HFFc6 (cell line): ENCODE results near the gene DAPK3. TPM values are rescaled to one million over a fixed set of nuclear protein-coding genes. Genes with fewer than 3 reads are reported as not detected.

Experiments used
- DNase-seq: peaks from one replicate; pipeline ENCODE4 v3.0.0-alpha.2; 2018
- H3K27ac Mint-ChIP-seq: 2 replicates; pipeline ENCODE4 v1.8.0; 2020; ENCODE audit warnings: mild to moderate bottlenecking, mixed read lengths
- H3K27me3 Mint-ChIP-seq: 2 replicates; pipeline ENCODE4 v1.8.0; 2021; ENCODE audit warnings: mild to moderate bottlenecking, moderate library complexity, mixed read lengths; ENCODE audit not compliant: insufficient read depth
- H3K36me3 Mint-ChIP-seq: 2 replicates; pipeline ENCODE4 v1.8.0; 2021; ENCODE audit warnings: low read depth, mixed read lengths
- H3K4me1 Mint-ChIP-seq: 2 replicates; pipeline ENCODE4 v1.8.0; 2020; ENCODE audit warnings: low read depth, mixed read lengths
- H3K4me3 Mint-ChIP-seq: 2 replicates; pipeline ENCODE4 v1.8.0; 2020; ENCODE audit warnings: mild to moderate bottlenecking, moderate library complexity, mixed read lengths
- H3K9me3 Mint-ChIP-seq: 2 replicates; pipeline ENCODE4 v1.8.0; 2020; ENCODE audit warnings: mild to moderate bottlenecking, mixed read lengths
- total RNA-seq, 6 experiments: library from RNA; stranded (reverse); fragmentation: NEBNext Ultra II Directional; extraction: Animal tissue kit (Norgen Biotek cat#: 25700); gene quantifications; 2 replicates in 1 of 6; 3 replicates in 5 of 6; pipeline ENCODE4 v1.2.3, GENCODE V29; 2021
- TF ChIP-seq, protein P1 (sequence below): fragments of 200-600 bp; sonication (generic); IDR thresholded peaks from 2 replicates; pipeline ENCODE4 v1.5.0; 2021; ENCODE audit warnings: antibody characterized with exemption, mild to moderate bottlenecking

The DAPK3 gene
- total RNA-seq, 6 experiments from 2014 or later = 116 to 140 (median 128) TPM

DNA sequence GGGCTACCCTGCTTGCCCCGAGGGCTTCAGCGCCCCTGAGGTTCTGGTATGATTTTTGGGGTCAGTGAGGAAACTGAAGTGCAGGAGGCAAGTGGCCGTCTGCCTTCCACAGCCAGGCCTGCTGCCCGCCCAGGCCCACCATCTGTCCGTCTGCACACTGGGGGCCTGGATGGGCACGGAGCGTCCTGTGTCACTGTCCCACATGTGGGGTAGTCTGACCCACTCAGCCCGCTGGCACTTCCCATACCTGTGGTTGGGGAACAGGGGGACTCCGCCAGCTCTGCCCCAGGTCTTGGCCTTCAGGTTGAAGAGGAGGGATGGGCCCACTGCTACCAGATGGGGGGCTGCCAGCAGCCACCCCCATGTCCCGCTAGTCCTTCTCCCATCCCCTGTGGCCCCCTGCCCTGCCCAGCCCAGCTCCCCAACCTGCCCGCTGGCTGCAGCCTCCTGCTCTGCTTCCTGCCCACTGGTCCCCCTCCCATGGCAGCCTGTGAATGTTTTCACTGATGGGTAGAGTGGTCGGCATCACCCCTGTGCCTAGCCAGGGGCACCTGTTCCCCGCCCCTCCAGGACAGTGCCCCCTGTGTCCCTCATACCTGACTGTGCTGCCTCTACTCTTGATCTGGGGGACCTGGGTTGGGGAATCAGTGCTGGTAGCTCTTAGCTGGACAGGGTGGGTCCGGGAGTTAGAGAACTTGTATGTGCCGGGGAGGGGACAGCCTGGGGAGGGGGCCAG, 46.2 kb upstream of the DAPK3 start:
- no peak for DNase-seq
- TF ChIP-seq, protein P1, sequence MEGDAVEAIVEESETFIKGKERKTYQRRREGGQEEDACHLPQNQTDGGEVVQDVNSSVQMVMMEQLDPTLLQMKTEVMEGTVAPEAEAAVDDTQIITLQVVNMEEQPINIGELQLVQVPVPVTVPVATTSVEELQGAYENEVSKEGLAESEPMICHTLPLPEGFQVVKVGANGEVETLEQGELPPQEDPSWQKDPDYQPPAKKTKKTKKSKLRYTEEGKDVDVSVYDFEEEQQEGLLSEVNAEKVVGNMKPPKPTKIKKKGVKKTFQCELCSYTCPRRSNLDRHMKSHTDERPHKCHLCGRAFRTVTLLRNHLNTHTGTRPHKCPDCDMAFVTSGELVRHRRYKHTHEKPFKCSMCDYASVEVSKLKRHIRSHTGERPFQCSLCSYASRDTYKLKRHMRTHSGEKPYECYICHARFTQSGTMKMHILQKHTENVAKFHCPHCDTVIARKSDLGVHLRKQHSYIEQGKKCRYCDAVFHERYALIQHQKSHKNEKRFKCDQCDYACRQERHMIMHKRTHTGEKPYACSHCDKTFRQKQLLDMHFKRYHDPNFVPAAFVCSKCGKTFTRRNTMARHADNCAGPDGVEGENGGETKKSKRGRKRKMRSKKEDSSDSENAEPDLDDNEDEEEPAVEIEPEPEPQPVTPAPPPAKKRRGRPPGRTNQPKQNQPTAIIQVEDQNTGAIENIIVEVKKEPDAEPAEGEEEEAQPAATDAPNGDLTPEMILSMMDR = no peak
- Mint-ChIP-seq H3K4me3 (no peak overlapping the region), H3K9me3 (no peaks in the 10 kb centered on the region), H3K4me1 (no peaks in the 10 kb centered on the region), H3K27me3 (peaks cover 7% of the 10 kb centered on the region), H3K27ac (no peak overlapping the region), H3K36me3 (no peaks in the 10 kb centered on the region; the same call in 1 of the 2 replicates)

DNA sequence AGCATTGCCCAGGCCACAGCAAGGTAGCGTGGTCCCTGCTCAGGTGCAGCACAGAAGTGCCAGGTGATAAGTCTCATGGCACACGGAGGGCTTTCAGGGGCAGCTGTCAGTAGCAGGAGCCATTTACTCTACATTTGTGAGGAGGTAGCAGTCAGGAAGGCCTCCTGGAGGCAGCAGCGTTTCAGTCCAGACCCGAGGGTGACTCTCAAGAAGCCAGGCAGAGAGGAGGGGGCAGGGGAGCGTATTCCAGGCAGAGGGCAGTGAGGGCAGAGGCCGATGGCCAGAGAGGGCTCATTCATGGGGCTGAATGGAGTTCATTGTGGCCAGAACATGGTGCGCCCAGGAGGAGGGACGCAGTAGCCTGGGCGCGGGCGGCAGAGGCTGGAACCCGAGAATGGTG, 45.6 kb upstream of the DAPK3 start:
- Mint-ChIP-seq H3K27me3 (peaks cover 7% of the 10 kb centered on the region), H3K9me3 (no peaks in the 10 kb centered on the region), H3K4me3 (no peak overlapping the region), H3K4me1 (no peaks in the 10 kb centered on the region), H3K36me3 (no peaks in the 10 kb centered on the region), H3K27ac (no peak overlapping the region)
- TF ChIP-seq, protein P1 = no peak
- DNase-seq = no peak

DNA sequence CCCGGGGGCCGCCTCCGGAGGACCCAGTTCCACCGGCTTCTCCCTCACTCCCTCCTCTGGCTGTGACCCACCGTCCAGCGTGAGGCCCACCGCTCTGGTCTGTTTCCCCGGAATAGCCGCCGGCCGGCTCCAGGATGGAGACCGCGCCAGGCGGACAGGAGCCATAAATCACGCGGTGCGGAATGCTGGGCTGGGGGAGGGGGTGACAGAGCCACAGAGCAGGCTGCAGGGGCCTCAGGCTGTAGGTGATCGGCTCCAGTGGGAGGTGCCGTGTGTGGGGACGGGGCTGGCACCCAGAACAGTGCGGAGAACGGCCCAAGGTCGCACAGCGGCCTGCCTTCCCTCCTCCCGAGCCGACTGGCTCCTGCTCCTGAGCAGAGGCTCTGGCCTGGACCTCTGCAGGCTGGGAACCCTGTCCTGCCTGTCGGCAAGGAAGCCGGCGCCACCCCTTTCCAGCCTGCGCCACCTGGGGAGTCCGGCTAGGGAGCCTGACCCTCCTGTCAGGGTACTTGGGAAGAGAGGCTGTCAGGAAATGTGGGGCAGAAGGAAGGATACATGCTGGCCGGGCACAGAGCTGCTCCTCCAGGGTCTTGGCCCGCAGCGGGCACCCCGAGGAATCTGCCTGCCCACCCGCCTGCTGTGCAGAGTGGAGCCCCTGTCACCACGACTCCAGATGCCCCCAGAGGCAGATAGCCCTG, 45.0 kb upstream of the DAPK3 start:
- Mint-ChIP-seq H3K4me3 (no peak overlapping the region), H3K9me3 (no peaks in the 10 kb centered on the region), H3K27ac (no peak overlapping the region), H3K27me3 (peaks cover 7% of the 10 kb centered on the region), H3K4me1 (no peaks in the 10 kb centered on the region; the same call in 1 of the 2 replicates), H3K36me3 (no peaks in the 10 kb centered on the region)
- TF ChIP-seq, protein P1 = no peak
- no peak for DNase-seq

DNA sequence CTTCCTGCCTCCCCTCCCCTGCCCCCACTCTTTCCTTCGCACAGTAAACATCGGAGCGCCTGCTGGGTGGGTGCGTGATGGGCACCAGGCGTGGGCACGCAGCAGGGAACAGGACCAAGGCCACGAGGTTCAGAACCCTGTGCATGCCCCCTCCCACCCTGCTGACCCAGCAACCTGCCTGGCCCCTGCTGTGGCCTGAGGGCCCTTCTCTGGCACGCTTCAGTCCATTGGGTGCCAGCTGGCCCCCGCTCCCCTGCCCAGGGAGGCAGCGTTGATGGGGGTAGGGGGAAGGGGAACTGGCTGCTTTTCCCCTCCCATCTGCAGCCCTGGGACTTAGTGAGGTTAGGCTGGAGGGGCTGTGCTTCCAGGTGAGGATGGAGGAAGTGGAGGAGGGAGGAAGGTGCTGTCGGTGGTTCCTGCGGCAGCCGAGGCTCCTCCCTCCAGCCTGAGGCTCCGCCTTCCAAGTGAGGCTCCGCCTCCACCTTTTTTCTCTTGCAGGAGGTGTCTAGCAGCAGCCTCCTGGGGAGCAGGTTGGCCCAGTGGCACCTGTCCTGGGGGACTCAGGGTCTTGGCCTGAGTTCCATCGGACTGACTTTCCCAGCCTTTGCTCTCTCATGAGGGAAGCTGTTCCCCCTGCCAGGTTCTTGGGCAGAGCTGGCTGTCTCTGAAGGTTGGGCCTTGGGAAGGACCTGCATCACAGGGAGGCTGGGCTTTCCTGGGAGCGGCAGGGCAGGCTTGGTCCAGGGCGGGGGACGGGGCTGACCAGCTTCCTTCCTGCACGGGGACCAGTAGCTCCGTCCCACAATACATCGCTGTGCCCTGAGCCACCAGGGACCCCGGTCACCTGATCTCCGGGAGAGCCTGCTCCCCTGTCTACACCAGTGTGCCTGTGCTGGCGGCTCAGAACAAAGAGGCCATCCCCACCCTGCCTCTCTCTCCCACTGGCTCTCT, 43.9 kb upstream of the DAPK3 start:
- peaks cover 4% of the 10 kb centered on the region for H3K4me1 Mint-ChIP-seq
- H3K27me3 Mint-ChIP-seq = peaks cover 7% of the 10 kb centered on the region
- no peaks in the 10 kb centered on the region for H3K36me3 Mint-ChIP-seq
- no peak overlapping the region for H3K4me3 Mint-ChIP-seq
- TF ChIP-seq, protein P1 = no peak
- no peaks in the 10 kb centered on the region for H3K9me3 Mint-ChIP-seq
- no peak for DNase-seq
- no peak overlapping the region for H3K27ac Mint-ChIP-seq

DNA sequence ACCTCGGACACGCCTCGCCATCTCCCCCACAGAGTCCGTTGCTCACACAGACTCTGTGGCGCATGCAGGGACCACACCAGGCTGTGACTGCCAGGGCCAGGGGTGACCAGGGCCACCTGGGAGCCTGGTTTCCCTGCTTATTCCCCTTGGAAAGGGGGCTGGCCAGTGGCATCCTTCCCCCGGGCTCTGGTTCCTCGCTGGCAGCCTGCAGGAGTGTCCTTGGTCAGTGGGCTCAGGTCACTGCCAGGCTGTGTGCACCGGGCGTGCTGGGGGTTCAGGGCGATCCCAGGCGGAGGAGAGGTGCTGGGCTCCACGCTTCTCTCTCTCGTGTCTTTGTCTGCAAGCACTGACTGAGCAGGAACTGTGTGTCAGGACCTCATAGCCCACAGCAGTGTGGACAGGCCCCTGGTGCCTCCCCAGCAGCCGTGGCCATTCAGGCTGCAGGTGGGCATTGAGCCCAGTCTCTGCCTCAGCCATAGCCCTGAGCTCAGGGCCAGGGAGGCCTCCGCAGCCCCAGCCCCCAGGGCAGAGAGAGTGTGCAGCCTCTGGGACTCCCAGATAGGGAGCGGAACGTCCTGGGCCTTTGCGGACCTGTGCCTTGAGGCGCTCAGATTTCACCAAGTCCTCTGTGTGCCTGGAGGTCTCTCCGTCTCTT, 43.1 kb upstream of the DAPK3 start:
- H3K27me3 Mint-ChIP-seq = peaks cover 8% of the 10 kb centered on the region
- no peak overlapping the region for H3K4me3 Mint-ChIP-seq
- no peak overlapping the region for H3K27ac Mint-ChIP-seq
- H3K36me3 Mint-ChIP-seq = no peaks in the 10 kb centered on the region
- DNase-seq = no peak
- TF ChIP-seq, protein P1 = no peak
- no peaks in the 10 kb centered on the region for H3K9me3 Mint-ChIP-seq
- H3K4me1 Mint-ChIP-seq = peaks cover 12% of the 10 kb centered on the region
